Fibroblast of villous mesenchyme (primary cell): Measurements from ENCODE around the gene JAZF1. TPM values are rescaled to one million over a fixed set of nuclear protein-coding genes. Genes with fewer than 3 reads are reported as not detected.

Source experiments
- DNase-seq: peaks from one replicate; pipeline ENCODE4 v3.0.0-alpha.2; 2010; ENCODE audit warnings: low read depth
- H3K4me3 ChIP-seq: 2 replicates; pipeline ENCODE4 v1.5.1; 2011; ENCODE audit warnings: low read depth, mild to moderate bottlenecking, low read length
- total RNA-seq: library from RNA; depleted of rRNA; stranded (reverse); fragments of >200 nt; gene quantifications from 2 replicates; pipeline ENCODE4 v1.2.3, GENCODE V29; 2012
- TF ChIP-seq, protein P1 (sequence below): IDR thresholded peaks from 2 replicates; pipeline ENCODE4 v1.5.1; 2012; ENCODE audit warnings: low read depth, mild to moderate bottlenecking, low read length; ENCODE audit not compliant: insufficient read depth

The JAZF1 gene
- total RNA-seq, 1 donor = 38.4 TPM

DNA sequence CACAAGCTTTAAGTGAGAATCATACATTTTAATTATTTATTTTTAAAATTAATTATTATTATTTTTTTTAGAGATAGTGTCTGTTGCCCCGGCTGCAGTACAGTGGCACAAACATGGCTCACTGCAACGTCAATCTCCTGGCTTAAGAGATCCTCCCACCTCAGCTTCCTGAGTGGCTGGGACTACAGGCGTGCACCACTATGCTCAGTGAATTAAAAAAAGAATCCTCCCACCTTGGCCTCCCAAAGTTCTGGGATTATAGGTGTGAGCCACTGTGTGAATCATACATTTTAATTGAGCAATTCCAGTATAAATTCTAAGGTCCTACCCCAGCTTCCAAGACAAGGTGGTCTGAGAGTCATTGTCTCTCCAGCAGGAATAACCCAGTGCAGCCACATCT is 172.4 kb downstream of the JAZF1 start:
- DNase-seq = no peak

DNA sequence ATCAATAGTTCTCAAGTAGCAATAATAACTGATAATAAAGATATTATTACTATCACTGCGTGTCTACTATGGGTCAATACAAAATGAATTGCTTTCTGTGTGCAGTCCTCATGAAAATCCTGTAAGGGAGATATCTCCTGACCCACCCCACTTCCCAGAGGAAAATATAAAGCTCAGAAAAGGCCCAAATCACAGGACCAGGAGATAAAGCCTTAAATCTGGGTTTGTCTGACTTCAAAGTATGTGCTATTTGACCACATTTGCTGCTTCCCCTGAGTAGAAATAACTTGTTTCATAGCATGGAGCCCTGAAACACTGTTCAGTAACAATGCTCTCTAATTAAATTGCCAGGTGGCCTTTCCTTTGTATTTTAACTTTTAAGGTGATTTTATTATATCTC is 174.1 kb downstream of the JAZF1 start:
- TF ChIP-seq, protein P1, sequence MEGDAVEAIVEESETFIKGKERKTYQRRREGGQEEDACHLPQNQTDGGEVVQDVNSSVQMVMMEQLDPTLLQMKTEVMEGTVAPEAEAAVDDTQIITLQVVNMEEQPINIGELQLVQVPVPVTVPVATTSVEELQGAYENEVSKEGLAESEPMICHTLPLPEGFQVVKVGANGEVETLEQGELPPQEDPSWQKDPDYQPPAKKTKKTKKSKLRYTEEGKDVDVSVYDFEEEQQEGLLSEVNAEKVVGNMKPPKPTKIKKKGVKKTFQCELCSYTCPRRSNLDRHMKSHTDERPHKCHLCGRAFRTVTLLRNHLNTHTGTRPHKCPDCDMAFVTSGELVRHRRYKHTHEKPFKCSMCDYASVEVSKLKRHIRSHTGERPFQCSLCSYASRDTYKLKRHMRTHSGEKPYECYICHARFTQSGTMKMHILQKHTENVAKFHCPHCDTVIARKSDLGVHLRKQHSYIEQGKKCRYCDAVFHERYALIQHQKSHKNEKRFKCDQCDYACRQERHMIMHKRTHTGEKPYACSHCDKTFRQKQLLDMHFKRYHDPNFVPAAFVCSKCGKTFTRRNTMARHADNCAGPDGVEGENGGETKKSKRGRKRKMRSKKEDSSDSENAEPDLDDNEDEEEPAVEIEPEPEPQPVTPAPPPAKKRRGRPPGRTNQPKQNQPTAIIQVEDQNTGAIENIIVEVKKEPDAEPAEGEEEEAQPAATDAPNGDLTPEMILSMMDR = no peak
- no peak for DNase-seq

More for the DNA sequence above, 172.4 kb downstream of the JAZF1 start:
- TF ChIP-seq, protein P1 = no peak
- no peak overlapping the region for H3K4me3 ChIP-seq

DNA sequence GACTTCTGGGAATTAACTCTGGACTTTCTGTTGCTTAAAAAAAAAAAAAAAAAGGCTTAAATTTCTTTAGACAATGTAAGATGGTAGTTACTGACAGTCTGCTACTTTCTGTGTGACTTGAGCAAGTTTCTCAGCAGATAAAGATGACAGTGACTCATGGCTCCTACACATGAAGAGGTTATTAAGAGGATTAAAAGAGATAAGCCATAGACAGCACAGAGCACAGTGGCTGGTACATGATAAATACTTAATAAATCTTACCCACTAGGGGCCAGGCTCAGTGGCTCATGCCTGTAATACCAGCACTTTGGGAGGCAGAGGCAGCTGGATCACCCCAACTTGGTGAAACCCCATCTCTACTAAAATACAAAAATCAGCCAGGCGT is 174.8 kb downstream of the JAZF1 start:
- TF ChIP-seq, protein P1 = no peak
- H3K4me3 ChIP-seq = no peak overlapping the region
- peak; percentile 82 for DNase-seq

More for the DNA sequence above, 174.1 kb downstream of the JAZF1 start:
- H3K4me3 ChIP-seq = no peak overlapping the region

DNA sequence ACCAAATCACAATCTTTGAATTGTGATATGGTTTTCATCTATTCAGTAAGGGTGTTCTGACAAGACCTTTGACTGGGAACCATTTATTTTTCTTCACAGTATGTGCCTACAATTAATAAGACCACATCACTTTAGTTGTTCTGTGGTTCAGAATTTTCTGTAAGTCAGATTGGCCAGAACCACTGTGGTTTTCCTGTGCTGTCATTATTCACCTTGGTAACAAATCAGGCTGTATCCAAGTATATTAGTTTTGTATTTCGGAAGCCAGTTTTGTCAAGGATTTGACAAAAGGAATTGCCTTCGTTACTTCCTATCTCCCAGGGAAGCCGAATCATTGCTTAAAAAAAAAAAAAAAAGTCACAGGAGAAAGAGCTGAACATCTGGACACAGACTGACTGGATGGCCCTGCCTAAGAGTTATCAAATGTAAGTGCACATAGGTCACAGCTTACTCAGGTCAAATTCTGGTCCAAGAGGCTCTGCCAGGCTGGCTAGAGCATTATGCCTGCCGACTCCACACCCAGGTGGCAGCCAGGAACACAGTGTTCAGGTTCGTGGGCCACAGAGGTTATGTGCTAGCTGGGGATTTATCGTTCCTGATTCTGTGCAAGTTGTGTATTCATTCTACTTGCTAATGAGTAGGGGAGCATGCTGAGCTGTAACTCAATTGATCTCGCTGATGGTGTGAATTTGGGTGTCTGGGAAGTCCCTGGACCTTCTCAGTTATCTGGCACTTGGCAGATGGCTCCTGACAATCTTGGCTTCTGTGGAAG is 175.3 kb downstream of the JAZF1 start:
- peak; percentile 70 for DNase-seq
- TF ChIP-seq, protein P1 = no peak
- no peak overlapping the region for H3K4me3 ChIP-seq

DNA sequence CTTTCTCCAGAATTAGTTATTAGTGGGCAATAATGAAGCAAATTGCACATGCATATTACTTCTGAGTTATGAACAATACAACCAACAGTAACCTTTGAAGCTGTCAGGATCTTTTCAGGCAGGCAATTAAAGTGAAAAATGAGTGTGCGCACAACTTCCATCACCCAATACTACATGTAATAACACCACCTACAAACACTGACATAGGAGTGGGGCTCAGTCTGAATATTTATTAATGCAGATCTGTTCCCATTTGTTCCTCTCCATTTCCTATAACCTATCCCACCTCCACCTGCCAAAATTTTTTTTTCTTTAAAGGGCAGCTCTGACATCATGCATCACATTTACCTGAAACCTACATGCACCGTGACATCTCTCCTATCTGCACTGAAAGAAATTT is 177.2 kb downstream of the JAZF1 start:
- TF ChIP-seq, protein P1 = no peak
- DNase-seq = no peak
- no peak overlapping the region for H3K4me3 ChIP-seq

DNA sequence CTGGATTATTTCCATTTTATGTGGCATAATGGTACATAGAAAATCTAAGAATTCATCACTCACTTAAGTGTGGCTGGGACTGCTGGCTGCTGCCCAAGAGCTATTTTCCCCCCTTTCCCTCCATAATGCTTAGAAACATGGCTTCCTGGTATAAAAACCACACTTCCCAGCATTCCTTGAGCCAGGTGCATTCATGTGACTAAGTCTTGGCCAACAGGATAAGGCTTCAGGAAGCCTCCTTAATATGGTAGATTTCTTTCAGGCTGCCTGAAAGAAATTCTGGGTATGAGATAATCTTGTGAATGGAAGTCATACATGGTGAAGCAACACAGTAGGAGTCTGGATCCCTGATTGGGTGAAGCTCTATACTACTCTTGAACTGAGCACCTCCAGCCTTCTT is 178.0 kb downstream of the JAZF1 start:
- H3K4me3 ChIP-seq = no peak overlapping the region
- DNase-seq = peak; percentile 36
- TF ChIP-seq, protein P1 = no peak

DNA sequence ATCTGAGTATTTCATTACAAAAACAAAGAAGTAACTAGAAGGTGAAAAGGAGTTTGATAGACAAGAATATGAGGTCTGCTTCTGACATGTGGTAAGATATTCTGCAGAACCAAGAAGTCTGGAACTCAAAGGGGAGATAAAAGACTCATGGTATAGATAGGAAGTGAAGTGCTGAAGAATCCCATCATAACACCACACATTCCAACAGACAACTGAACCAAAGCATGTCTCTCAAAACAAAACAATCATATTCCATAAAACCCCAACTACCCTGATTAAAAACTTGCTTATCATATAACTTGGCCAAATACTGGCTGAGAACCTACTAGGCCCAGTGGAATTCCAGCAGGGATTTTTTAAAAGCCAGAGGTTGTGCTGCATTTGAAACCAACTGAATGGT is 178.7 kb downstream of the JAZF1 start:
- peak; percentile 47 for DNase-seq

More for the DNA sequence above, 178.7 kb downstream of the JAZF1 start:
- no peak overlapping the region for H3K4me3 ChIP-seq
- TF ChIP-seq, protein P1 = no peak
